Measurements from ENCODE around the gene ACTR8. TPM values are rescaled to one million over a fixed set of nuclear protein-coding genes. Genes with fewer than 3 reads are reported as not detected.

The ACTR8 gene
- total and polyA plus RNA-seq, 2 of the 4 experiments (the other 2 are of a cell fraction): 20.3 to 31.4 TPM

- no peak for TF ChIP-seq RCOR1 (IDR thresholded peaks at IDR 0.05; ENCODE audit: insufficient replicate concordance, low read length)
Measured at GRCh38 chr3:53892286-53892637, 10.3 kb upstream of the ACTR8 start (continued).

GRCh38 chr3:53891497-53892285, 9.7 kb upstream of the ACTR8 start, which contains the start of gene SELENOK:
SELENOK (minus strand) TSS chr3:53891859.
- H3K18ac ChIP-seq (ENCODE audit: low read depth, low read length): 0 out of 2 replicates have a peak within 1 kb of the TSS, but pooled peaks have one; percentile 2
- TF ChIP-seq ELK1 (IDR thresholded peaks at IDR 0.05; ENCODE audit: borderline replicate concordance, low read depth, low read length): no peak
- no peak for TF ChIP-seq RCOR1 (IDR thresholded peaks at IDR 0.05; ENCODE audit: insufficient replicate concordance, low read length)
- no peak for TF ChIP-seq CTCF (conservative IDR thresholded peaks at IDR 0.05; ENCODE audit: low read depth, low read length)
- TF ChIP-seq CEBPB (IDR thresholded peaks at IDR 0.05; ENCODE audit: low read depth, low read length): no peak
- TF ChIP-seq MAZ (IDR thresholded peaks at IDR 0.05; ENCODE audit: borderline replicate concordance, low read depth, low read length): peak; percentile 83; the same call in 1 of the 2 replicates
- TF ChIP-seq USF2 (IDR thresholded peaks at IDR 0.05; ENCODE audit: low read depth, low read length): no peak
- peak; percentile 93 for TF ChIP-seq MAFK (IDR thresholded peaks at IDR 0.05; ENCODE audit: low read depth, low read length)
- TF ChIP-seq BHLHE40 (IDR thresholded peaks at IDR 0.05; ENCODE audit: low read depth, low read length): no peak
- peak; percentile 99 for TF ChIP-seq POLR2A (IDR thresholded peaks at IDR 0.05; ENCODE audit: low read depth, low read length)
- no peak for TF ChIP-seq SMC3 (IDR thresholded peaks at IDR 0.05; ENCODE audit: low read depth, low read length)

More at GRCh38 chr3:53891497-53892285, 9.7 kb upstream of the ACTR8 start, which contains the start of gene SELENOK:
- BruUV-seq (replicated peaks): no TSS peak
- in situ Hi-C loops (cut with MboI; ENCODE audit: low sequenced_read_pairs): loop anchor here (25.0 kb wide), 1 partner anchor 604 kb away; no protein-coding TSS in a partner anchor
- 1% methylated on average over 18 of the region's 73 CpGs; no CpG with 5 or more reads in 1 of the 2 experiments for WGBS, 2 experiments (ENCODE audit: extremely low coverage in 2 of 2, insufficient read length in 1 of 2)
- H3K23ac ChIP-seq (ENCODE audit: low read depth, low read length): peak within 1 kb of the TSS; percentile 84
- CTCF ChIA-PET: interaction anchor here (0.5 to 1.0 kb wide), 3 partner anchors 47 to 205 kb away, joined by 3 to 4 read pairs (median 3); no protein-coding TSS in a partner anchor
- DNase-seq: peak; percentile 99
- H3K9ac ChIP-seq (ENCODE audit: low read depth, low read length): peak within 1 kb of the TSS; percentile 83
- peak within 1 kb of the TSS; percentile 67 for H3K27ac ChIP-seq (ENCODE audit: insufficient read depth, low read length)
- no peak within 1 kb of the TSS for H2BK20ac ChIP-seq (ENCODE audit: low read depth, low read length)
- peak within 1 kb of the TSS; percentile 80 for H3K4me3 ChIP-seq (ENCODE audit: insufficient read depth, low read depth, low read length)
- 0 out of 2 replicates have a peak within 1 kb of the TSS, but pooled peaks have one; percentile 2 for H2BK120ac ChIP-seq (ENCODE audit: low read depth, low read length)
- peaks cover 6 to 33% of the 10 kb centered on the region in 2 experiments; a peak in 3 of 4 replicates for H3K79me1 ChIP-seq (ENCODE audit: low read depth in 1 of 2, low read length in 2 of 2)
- H3K14ac ChIP-seq (replicated peaks; ENCODE audit: low read depth, low read length): peak within 1 kb of the TSS; percentile 11; the same call in 1 of the 2 replicates
- peak; percentile 99 for ATAC-seq (ENCODE audit: low read depth)
- peaks cover 1% of the 10 kb centered on the region for H3K36me3 ChIP-seq (ENCODE audit: control insufficient read depth, insufficient read depth, low read length)
- H4K5ac ChIP-seq (ENCODE audit: low read depth, low read length): peak within 1 kb of the TSS; percentile 81
- peak within 1 kb of the TSS; percentile 35; the same call in 1 of the 2 replicates for H2AK5ac ChIP-seq (ENCODE audit: low read depth, low read length)
- H2BK5ac ChIP-seq (ENCODE audit: low read depth, low read length, poor library complexity, severe bottlenecking): peak within 1 kb of the TSS; percentile 26
- H2AFZ ChIP-seq (replicated peaks; ENCODE audit: low read length, poor library complexity): peak within 1 kb of the TSS; percentile 94
- H3K9me3 ChIP-seq (ENCODE audit: control insufficient read depth, insufficient read depth, low read length): no peaks in the 10 kb centered on the region
- peak within 1 kb of the TSS; percentile 71 for H3K56ac ChIP-seq (ENCODE audit: extremely low read depth, insufficient read depth, low read length)
- H4K91ac ChIP-seq (ENCODE audit: insufficient read depth, low read depth, low read length): peak within 1 kb of the TSS; percentile 34
- peaks cover 2% of the 10 kb centered on the region; the same call in 1 of the 2 replicates for H3K4me1 ChIP-seq (ENCODE audit: control insufficient read depth, insufficient read depth, low read length)
- H4K8ac ChIP-seq (ENCODE audit: low read depth in 2 of 2, low read length in 2 of 2): peak within 1 kb of the TSS; percentile 89 to 98
- POLR2A ChIA-PET (ENCODE audit: unreplicated experiment): interaction anchor here (0.6 to 1.4 kb wide), 2 partner anchors 9 to 10 kb away, joined by 4 to 6 read pairs; partner anchors contain the start of gene ACTR8
- dilution Hi-C loops (cut with HindIII; ENCODE audit: low sequenced_read_pairs, unreplicated experiment): no loop called here
- intact Hi-C loops (cut with micrococcal nuclease): loop anchor here (1.0 kb wide), 1 partner anchor 9 kb away; the partner anchor contains the start of gene ACTR8
- H3K4me2 ChIP-seq (ENCODE audit: low read depth, low read length): peak within 1 kb of the TSS; percentile 85
- no peaks in the 10 kb centered on the region for H4K20me1 ChIP-seq (ENCODE audit: insufficient read depth, low read length)
- H2AK9ac ChIP-seq (replicated peaks; ENCODE audit: low read depth, low read length, poor library complexity): peak within 1 kb of the TSS; percentile 92
- H2BK15ac ChIP-seq (ENCODE audit: low read depth, low read length): 0 out of 3 replicates have a peak within 1 kb of the TSS, but pooled peaks have one; percentile 4
- H3K4ac ChIP-seq (ENCODE audit: low read depth, low read length): peak within 1 kb of the TSS; percentile 46
- no peaks in the 10 kb centered on the region for H3K27me3 ChIP-seq (ENCODE audit: control insufficient read depth, insufficient read depth, low read length)
- no peaks in the 10 kb centered on the region for H3K9me1 ChIP-seq (ENCODE audit: insufficient read depth, low read length)
